ENCODE data around the gene SORD.
"Not testable (repeated sequence)": the region's sequence is repeated elsewhere in the genome, so short reads cannot be mapped to it uniquely, and the experiment has no call there.

Gene SORD

GRCh38 chr15:45036812-45037781 lies 14.1 kb downstream of the SORD start:
- not testable (repeated sequence) for H3K4me3 Mint-ChIP-seq, H3K27me3 Mint-ChIP-seq, H3K9me3 Mint-ChIP-seq
- peak overlapping the region; percentile 18 for H3K27ac Mint-ChIP-seq
- peaks cover 27% of the 10 kb centered on the region for H3K4me1 Mint-ChIP-seq
- peaks cover 10% of the 10 kb centered on the region for H3K36me3 Mint-ChIP-seq
- peak; percentile 89 for ATAC-seq

GRCh38 chr15:45037936-45038335 lies 14.9 kb downstream of the SORD start:
- no peak for ATAC-seq
- Mint-ChIP-seq H3K4me1 (peaks cover 27% of the 10 kb centered on the region), H3K4me3 (no peak overlapping the region), H3K9me3 (no peaks in the 10 kb centered on the region), H3K27ac (peak overlapping the region; percentile 64), H3K27me3 (no peaks in the 10 kb centered on the region), H3K36me3 (peaks cover 12% of the 10 kb centered on the region)

- H3K4me3 Mint-ChIP-seq, H3K27ac Mint-ChIP-seq, H3K27me3 Mint-ChIP-seq, ATAC-seq, H3K9me3 Mint-ChIP-seq: not testable (repeated sequence)
- Mint-ChIP-seq H3K4me1 (peaks cover 35% of the 10 kb centered on the region), H3K36me3 (peaks cover 12% of the 10 kb centered on the region)
Measured at GRCh38 chr15:45040396-45040795, 17.4 kb downstream of the SORD start.

- peaks cover 26% of the 10 kb centered on the region for H3K4me1 Mint-ChIP-seq
- not testable (repeated sequence) for H3K4me3 Mint-ChIP-seq, H3K27ac Mint-ChIP-seq, ATAC-seq, H3K27me3 Mint-ChIP-seq, H3K9me3 Mint-ChIP-seq, H3K36me3 Mint-ChIP-seq
Measured at GRCh38 chr15:45041538-45041937, 18.5 kb downstream of the SORD start.

GRCh38 chr15:45042859-45043258 lies 19.9 kb downstream of the SORD start:
- ATAC-seq, H3K36me3 Mint-ChIP-seq, H3K27me3 Mint-ChIP-seq, H3K4me3 Mint-ChIP-seq, H3K9me3 Mint-ChIP-seq, H3K27ac Mint-ChIP-seq: not testable (repeated sequence)
- H3K4me1 Mint-ChIP-seq, result peaks cover 14% of the 10 kb centered on the region

GRCh38 chr15:45044270-45044669 lies 21.3 kb downstream of the SORD start:
- ATAC-seq, result not testable (repeated sequence)
- H3K36me3 Mint-ChIP-seq, result peaks cover 12% of the 10 kb centered on the region

GRCh38 chr15:45048449-45048793 lies 25.4 kb downstream of the SORD start:
- ATAC-seq, result peak; percentile 57
- H3K9me3 Mint-ChIP-seq, H3K27me3 Mint-ChIP-seq: not testable (repeated sequence)
- H3K4me3 Mint-ChIP-seq, result peak overlapping the region; percentile 69
- peaks cover 23% of the 10 kb centered on the region for H3K4me1 Mint-ChIP-seq
- H3K27ac Mint-ChIP-seq, result peak overlapping the region; percentile 99
- peaks cover 27% of the 10 kb centered on the region for H3K36me3 Mint-ChIP-seq

More at GRCh38 chr15:45044270-45044669, 21.3 kb downstream of the SORD start:
- H3K9me3 Mint-ChIP-seq, H3K27me3 Mint-ChIP-seq, H3K4me3 Mint-ChIP-seq: not testable (repeated sequence)
- Mint-ChIP-seq H3K4me1 (peaks cover 21% of the 10 kb centered on the region), H3K27ac (peak overlapping the region; percentile 85)

- ATAC-seq, result peak; percentile 97
- H3K27me3 Mint-ChIP-seq, result no peaks in the 10 kb centered on the region
- H3K4me3 Mint-ChIP-seq, result peak overlapping the region; percentile 69
- H3K36me3 Mint-ChIP-seq, result peaks cover 28% of the 10 kb centered on the region
- H3K9me3 Mint-ChIP-seq, result peaks cover 2% of the 10 kb centered on the region
- H3K27ac Mint-ChIP-seq, result peak overlapping the region; percentile 99
- H3K4me1 Mint-ChIP-seq, result peaks cover 23% of the 10 kb centered on the region
Measured at GRCh38 chr15:45048794-45049631, 26.0 kb downstream of the SORD start.

- peaks cover 28% of the 10 kb centered on the region for H3K36me3 Mint-ChIP-seq
- no peak overlapping the region for H3K27ac Mint-ChIP-seq
- H3K4me1 Mint-ChIP-seq, result peaks cover 14% of the 10 kb centered on the region
Measured at GRCh38 chr15:45050587-45050986, 27.6 kb downstream of the SORD start.

GRCh38 chr15:45052676-45053075 lies 29.7 kb downstream of the SORD start:
- H3K9me3 Mint-ChIP-seq, H3K27ac Mint-ChIP-seq, ATAC-seq, H3K4me3 Mint-ChIP-seq, H3K27me3 Mint-ChIP-seq: not testable (repeated sequence)
- peaks cover 14% of the 10 kb centered on the region for H3K4me1 Mint-ChIP-seq
- peaks cover 26% of the 10 kb centered on the region for H3K36me3 Mint-ChIP-seq

More at GRCh38 chr15:45050587-45050986, 27.6 kb downstream of the SORD start:
- Mint-ChIP-seq H3K4me3 (no peak overlapping the region), H3K9me3 (peaks cover 2% of the 10 kb centered on the region), H3K27me3 (no peaks in the 10 kb centered on the region)
- no peak for ATAC-seq

GRCh38 chr15:45058690-45059675 lies 36.0 kb downstream of the SORD start:
- not testable (repeated sequence) for H3K4me3 Mint-ChIP-seq, H3K27me3 Mint-ChIP-seq, H3K27ac Mint-ChIP-seq, ATAC-seq, H3K9me3 Mint-ChIP-seq
- Mint-ChIP-seq H3K4me1 (peaks cover 13% of the 10 kb centered on the region), H3K36me3 (peaks cover 32% of the 10 kb centered on the region)

- H3K27me3 Mint-ChIP-seq, result not testable (repeated sequence)
Measured at GRCh38 chr15:45062301-45062700, 39.3 kb downstream of the SORD start.

GRCh38 chr15:45064386-45064785 lies 41.4 kb downstream of the SORD start:
- H3K4me3 Mint-ChIP-seq, result no peak overlapping the region
- no peaks in the 10 kb centered on the region for H3K9me3 Mint-ChIP-seq
- H3K27me3 Mint-ChIP-seq, result no peaks in the 10 kb centered on the region
- no peak for ATAC-seq
- H3K36me3 Mint-ChIP-seq, result peaks cover 40% of the 10 kb centered on the region
- H3K4me1 Mint-ChIP-seq, result peaks cover 13% of the 10 kb centered on the region
- no peak overlapping the region for H3K27ac Mint-ChIP-seq

More at GRCh38 chr15:45062301-45062700, 39.3 kb downstream of the SORD start:
- peaks cover 13% of the 10 kb centered on the region for H3K4me1 Mint-ChIP-seq
- ATAC-seq, H3K4me3 Mint-ChIP-seq, H3K27ac Mint-ChIP-seq, H3K9me3 Mint-ChIP-seq: not testable (repeated sequence)
- peaks cover 37% of the 10 kb centered on the region for H3K36me3 Mint-ChIP-seq

GRCh38 chr15:45069942-45070360 lies 47.0 kb downstream of the SORD start:
- ATAC-seq, H3K27me3 Mint-ChIP-seq, H3K9me3 Mint-ChIP-seq, H3K4me1 Mint-ChIP-seq, H3K4me3 Mint-ChIP-seq, H3K27ac Mint-ChIP-seq: not testable (repeated sequence)
- peaks cover 23% of the 10 kb centered on the region for H3K36me3 Mint-ChIP-seq
